Transverse colon (tissue), 4 donors: ENCODE data around the gene NEDD4L. TPM values are rescaled to one million over a fixed set of nuclear protein-coding genes. Genes with fewer than 3 reads are reported as not detected.

ENCODE experiments used
- DNase-seq: peaks from one replicate; pipeline ENCODE4 v3.0.0-alpha.2; 2019
- H3K27ac ChIP-seq, 4 donors: fragments of 200-600 bp; sonication (generic); 2 replicates each; pipeline ENCODE4 v1.5.1; 2016 to 2018; ENCODE audit warnings: inconsistent platforms in 4 of 4
- H3K27me3 ChIP-seq: fragments of 200-600 bp; sonication (generic); 2 replicates; pipeline ENCODE4 v1.5.1; 2017; ENCODE audit warnings: inconsistent platforms
- H3K36me3 ChIP-seq, 4 donors: fragments of 200-600 bp; sonication (generic); 2 replicates each; pipeline ENCODE4 v1.5.1; 2017 to 2019; ENCODE audit warnings: inconsistent platforms in 4 of 4
- H3K4me1 ChIP-seq, 4 donors: fragments of 200-600 bp; sonication (generic); 2 replicates each; pipeline ENCODE4 v1.5.1; 2017 to 2020; ENCODE audit warnings: inconsistent platforms in 4 of 4
- H3K4me3 ChIP-seq, 4 donors: fragments of 200-600 bp; sonication (generic); 1 replicate in 1 of 4; 2 replicates in 3 of 4; pipeline versions ENCODE4 v1.5.1 to v1.6.1; 2017 to 2019; ENCODE audit warnings: inconsistent platforms in 4 of 4
- H3K9me3 ChIP-seq, 2 donors: fragments of 200-600 bp; sonication (generic); 2 replicates each; pipeline ENCODE4 v1.5.1; 2017 to 2019; ENCODE audit warnings: inconsistent platforms in 2 of 2
- EP300 ChIP-seq: sonication (generic); formaldehyde crosslinking; IDR thresholded peaks from one replicate; pipeline ENCODE4 v1.6.1; 2017; ENCODE audit warnings: antibody characterized with exemption, low read depth
- POLR2A ChIP-seq: fragments of 450-650 bp; IDR thresholded peaks from one replicate; pipeline ENCODE4 v1.6.1; 2016; ENCODE audit warnings: antibody characterized with exemption, mild to moderate bottlenecking, moderate library complexity
- POLR2AphosphoS5 ChIP-seq, 3 donors: sonication (generic); formaldehyde crosslinking; IDR thresholded peaks; one replicate each; pipeline ENCODE4 v1.6.1; 2016; ENCODE audit warnings: antibody characterized with exemption in 3 of 3
- WGBS, 2 donors: methylation state at CpG; one replicate each; pipeline ENCODE4 v1.1.5; 2018; ENCODE audit warnings: low coverage in 1 of 2; 5-methylcytosine and 5-hydroxymethylcytosine counted together
- in situ Hi-C, 4 donors: fragments of 200-750 bp; cut with MboI; loops; one replicate each; pipeline versions ENCODE4 v1.15.0 to v1.15.1; 2017; ENCODE audit warnings: low sequenced_read_pairs in 3 of 4, low pct_ligation_motif_present in 1 of 4, low pct_unique_long_range_greater_than_20kb in 1 of 4
- intact Hi-C: fragments of 100-400 bp; cut with DNase I; formaldehyde crosslinking; loops from one replicate; pipeline ENCODE4 v1.15.1; 2023; ENCODE audit warnings: low total_unique reads
- total RNA-seq, 4 donors: library from RNA; depleted of rRNA; stranded (reverse); fragments of >200 nt; gene quantifications; one replicate each; pipeline ENCODE4 v1.1.0, GENCODE V29; 2016
- TF ChIP-seq, protein P1 (sequence below), 5 experiments: fragments of 200-600 bp in 3 of 5; fragments of 450-650 bp in 2 of 5; sonication (generic) in 3 of 5; IDR thresholded peaks; 1 replicate in 2 of 5; 2 replicates in 3 of 5; pipeline ENCODE4 v1.5.1; 2016 to 2017; ENCODE audit warnings: antibody characterized with exemption in 5 of 5, inconsistent platforms in 3 of 5, mild to moderate bottlenecking in 2 of 5, moderate library complexity in 1 of 5

Gene NEDD4L
- total RNA-seq, 4 donors from 2014 or later: 217 to 773 (median 305) TPM

DNA sequence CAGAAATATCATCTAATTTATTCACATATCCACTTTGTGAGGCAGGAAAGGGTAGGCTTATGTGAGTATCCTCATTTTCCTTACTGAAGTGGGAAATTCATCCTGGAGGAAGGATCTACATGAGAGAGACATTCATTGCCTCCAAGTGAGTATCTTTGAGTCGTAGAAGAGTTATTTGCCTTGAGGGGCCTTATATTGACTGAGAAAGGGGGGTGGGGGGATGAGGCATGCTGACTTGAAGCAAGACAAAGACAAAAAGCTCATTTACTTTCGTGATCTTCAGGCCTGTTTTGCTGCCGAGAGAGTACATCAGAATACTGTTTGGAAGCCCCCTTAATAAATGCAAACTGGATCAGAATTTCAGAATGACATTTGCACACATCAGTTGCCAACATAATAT, 17.6 kb upstream of the NEDD4L start:
- H3K9me3 ChIP-seq: no peaks in the 10 kb centered on the region
- no peak overlapping the region for H3K4me3 ChIP-seq
- H3K27ac ChIP-seq: no peak overlapping the region
- TF ChIP-seq POLR2AphosphoS5 (IDR thresholded peaks at IDR 0.05) (no peak), POLR2A (no peak), EP300 (no peak)
- TF ChIP-seq, protein P1, sequence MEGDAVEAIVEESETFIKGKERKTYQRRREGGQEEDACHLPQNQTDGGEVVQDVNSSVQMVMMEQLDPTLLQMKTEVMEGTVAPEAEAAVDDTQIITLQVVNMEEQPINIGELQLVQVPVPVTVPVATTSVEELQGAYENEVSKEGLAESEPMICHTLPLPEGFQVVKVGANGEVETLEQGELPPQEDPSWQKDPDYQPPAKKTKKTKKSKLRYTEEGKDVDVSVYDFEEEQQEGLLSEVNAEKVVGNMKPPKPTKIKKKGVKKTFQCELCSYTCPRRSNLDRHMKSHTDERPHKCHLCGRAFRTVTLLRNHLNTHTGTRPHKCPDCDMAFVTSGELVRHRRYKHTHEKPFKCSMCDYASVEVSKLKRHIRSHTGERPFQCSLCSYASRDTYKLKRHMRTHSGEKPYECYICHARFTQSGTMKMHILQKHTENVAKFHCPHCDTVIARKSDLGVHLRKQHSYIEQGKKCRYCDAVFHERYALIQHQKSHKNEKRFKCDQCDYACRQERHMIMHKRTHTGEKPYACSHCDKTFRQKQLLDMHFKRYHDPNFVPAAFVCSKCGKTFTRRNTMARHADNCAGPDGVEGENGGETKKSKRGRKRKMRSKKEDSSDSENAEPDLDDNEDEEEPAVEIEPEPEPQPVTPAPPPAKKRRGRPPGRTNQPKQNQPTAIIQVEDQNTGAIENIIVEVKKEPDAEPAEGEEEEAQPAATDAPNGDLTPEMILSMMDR (IDR thresholded peaks at IDR 0.05): no peak
- intact Hi-C loops: no loop called here
- no peaks in the 10 kb centered on the region for H3K27me3 ChIP-seq
- peaks cover 6 to 52% (median 11%) of the 10 kb centered on the region in 4 donors for H3K4me1 ChIP-seq
- in situ Hi-C loops: loop anchor here in 1 of 4 donors (25.0 kb wide), 1 partner anchor 139 kb away; no protein-coding TSS in a partner anchor
- no peak for DNase-seq
- no peaks in the 10 kb centered on the region for H3K36me3 ChIP-seq
- 83 to 87% methylated on average over 3 of the region's 3 CpGs for WGBS, 2 donors

DNA sequence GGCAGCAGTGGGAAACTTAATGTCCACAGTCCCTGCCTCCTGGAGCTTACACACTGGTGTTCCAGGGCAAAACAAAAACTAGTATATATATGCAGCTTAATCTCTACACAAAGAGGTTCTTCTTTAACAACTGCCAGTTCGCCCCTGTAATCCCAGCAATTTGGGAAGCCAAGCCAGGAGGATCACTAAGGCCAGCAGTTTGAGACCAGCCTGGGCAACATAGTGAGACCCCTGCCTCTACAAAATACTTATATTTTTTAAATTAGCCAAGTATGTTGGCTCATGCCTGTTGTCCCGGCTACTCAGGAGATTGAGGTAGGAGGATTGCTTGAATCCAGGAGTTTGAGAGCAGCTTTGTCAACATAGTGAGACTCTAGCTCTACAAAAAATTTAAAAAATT, 17.2 kb upstream of the NEDD4L start:
- H3K36me3 ChIP-seq: no peaks in the 10 kb centered on the region
- no peaks in the 10 kb centered on the region for H3K27me3 ChIP-seq
- H3K27ac ChIP-seq: no peak overlapping the region
- no peak for DNase-seq
- no peak overlapping the region for H3K4me3 ChIP-seq
- TF ChIP-seq, protein P1 (IDR thresholded peaks at IDR 0.05): no peak
- H3K9me3 ChIP-seq: no peaks in the 10 kb centered on the region
- 74 to 78% methylated on average over 2 of the region's 2 CpGs for WGBS, 2 donors
- peaks cover 6 to 52% (median 11%) of the 10 kb centered on the region in 4 donors for H3K4me1 ChIP-seq
- in situ Hi-C loops: loop anchor here in 1 of 4 donors (25.0 kb wide), 1 partner anchor 140 kb away; no protein-coding TSS in a partner anchor
- intact Hi-C loops: no loop called here

DNA sequence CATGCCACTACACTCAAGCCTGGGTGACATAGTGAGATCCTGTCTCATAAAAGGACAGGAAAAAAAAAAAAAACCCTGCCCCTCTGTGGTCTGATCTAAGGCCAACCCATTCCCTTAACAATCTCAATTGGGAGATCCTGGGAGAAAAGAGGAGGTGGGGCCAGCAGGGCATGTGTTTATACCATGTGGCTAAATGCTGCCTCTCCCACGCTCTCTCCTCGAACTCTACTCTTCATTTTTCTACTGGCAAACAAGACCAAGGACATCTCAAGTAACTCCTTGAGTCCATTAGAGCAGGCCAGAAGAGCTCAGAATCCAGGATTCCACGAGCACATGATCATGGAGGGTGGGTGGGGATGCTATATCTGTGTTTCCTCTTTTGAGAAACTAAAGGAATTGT, 16.7 kb upstream of the NEDD4L start:
- in situ Hi-C loops: loop anchor here in 1 of 4 donors (25.0 kb wide), 1 partner anchor 140 kb away; no protein-coding TSS in a partner anchor
- no peaks in the 10 kb centered on the region for H3K9me3 ChIP-seq
- intact Hi-C loops: no loop called here

DNA sequence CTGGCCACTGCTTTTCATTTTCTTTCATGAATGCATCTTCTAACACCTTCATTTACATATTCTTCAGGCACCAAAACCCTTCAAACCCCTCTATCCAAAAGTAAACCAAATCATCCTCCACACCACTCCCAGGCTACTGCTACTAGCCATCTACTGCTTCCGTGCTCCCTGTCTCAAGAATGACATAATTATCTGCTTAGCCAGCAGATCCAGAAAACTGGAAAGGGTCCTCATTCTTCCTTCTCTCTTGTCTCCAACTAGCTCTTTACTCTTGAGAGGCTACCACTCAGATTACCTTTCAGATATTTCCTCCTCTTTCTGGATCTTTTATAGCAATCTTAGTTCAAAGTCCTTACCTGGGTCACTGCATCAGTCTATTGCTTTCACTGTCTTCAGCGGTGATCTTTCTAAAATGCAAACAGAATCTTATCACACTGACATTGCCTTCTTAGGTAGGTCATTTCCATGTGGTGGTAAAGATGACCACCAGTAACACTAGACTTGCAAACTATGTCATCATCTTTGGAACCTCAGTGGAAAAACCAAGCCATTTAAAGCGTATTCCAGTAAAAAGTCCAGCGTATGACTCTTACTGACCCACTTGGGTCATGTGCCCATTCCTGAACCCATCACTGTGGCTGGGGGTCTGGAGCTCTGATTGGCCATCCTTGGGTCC, 15.8 kb upstream of the NEDD4L start:
- 67 to 88% methylated on average over 1 to 4 of the region's 4 CpGs for WGBS, 2 donors
- H3K27me3 ChIP-seq: no peaks in the 10 kb centered on the region
- H3K4me3 ChIP-seq: no peak overlapping the region
- TF ChIP-seq EP300 (no peak), POLR2AphosphoS5 (IDR thresholded peaks at IDR 0.05) (no peak), POLR2A (no peak)
- TF ChIP-seq, protein P1 (IDR thresholded peaks at IDR 0.05): no peak
- no peaks in the 10 kb centered on the region for H3K9me3 ChIP-seq
- peaks cover 6 to 50% (median 11%) of the 10 kb centered on the region in 4 donors for H3K4me1 ChIP-seq
- H3K27ac ChIP-seq: no peak overlapping the region
- no peak for DNase-seq
- H3K36me3 ChIP-seq: no peaks in the 10 kb centered on the region
- intact Hi-C loops: no loop called here
- in situ Hi-C loops: loop anchor here in 1 of 4 donors (25.0 kb wide), 1 partner anchor 141 kb away; no protein-coding TSS in a partner anchor

More for the DNA sequence above, 16.7 kb upstream of the NEDD4L start:
- no peak overlapping the region for H3K4me3 ChIP-seq
- no peak for DNase-seq
- no peaks in the 10 kb centered on the region for H3K36me3 ChIP-seq
- H3K27ac ChIP-seq: no peak overlapping the region
- TF ChIP-seq POLR2A (no peak), EP300 (no peak), POLR2AphosphoS5 (IDR thresholded peaks at IDR 0.05) (no peak)
- TF ChIP-seq, protein P1 (IDR thresholded peaks at IDR 0.05): no peak
- peaks cover 6 to 52% (median 11%) of the 10 kb centered on the region in 4 donors for H3K4me1 ChIP-seq
- H3K27me3 ChIP-seq: no peaks in the 10 kb centered on the region
- WGBS, 2 donors: 83 to 86% methylated on average over 3 of the region's 3 CpGs
